ENCODE data around the gene STK10.
A peak's percentile ranks its signal among the peaks of the same experiment; 100 is the strongest.

Gene STK10

GRCh38 chr5:172104801-172105701 lies 83.0 kb downstream of the STK10 start:
- DNase-seq = no peak

DNA sequence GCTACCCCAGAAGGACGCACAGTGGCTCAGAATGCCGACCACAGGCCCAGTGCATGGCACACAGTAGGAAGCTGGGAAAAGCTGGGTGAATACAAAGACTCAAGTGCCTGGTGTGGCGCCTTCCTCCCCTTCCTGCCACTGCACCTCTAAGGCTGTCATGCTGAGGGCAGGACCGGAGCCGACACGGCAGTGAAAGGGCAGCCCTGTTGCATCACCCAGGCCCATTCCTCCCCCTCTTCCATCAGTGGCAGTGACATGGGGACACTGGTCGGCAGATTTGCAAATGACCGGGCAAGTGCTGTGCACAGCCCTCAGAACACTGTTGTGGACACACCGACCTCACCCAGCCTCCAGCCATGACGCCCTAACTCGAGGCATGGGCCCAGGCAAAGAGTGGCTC lies 84.0 kb downstream of the STK10 start:
- DNase-seq = no peak

DNA sequence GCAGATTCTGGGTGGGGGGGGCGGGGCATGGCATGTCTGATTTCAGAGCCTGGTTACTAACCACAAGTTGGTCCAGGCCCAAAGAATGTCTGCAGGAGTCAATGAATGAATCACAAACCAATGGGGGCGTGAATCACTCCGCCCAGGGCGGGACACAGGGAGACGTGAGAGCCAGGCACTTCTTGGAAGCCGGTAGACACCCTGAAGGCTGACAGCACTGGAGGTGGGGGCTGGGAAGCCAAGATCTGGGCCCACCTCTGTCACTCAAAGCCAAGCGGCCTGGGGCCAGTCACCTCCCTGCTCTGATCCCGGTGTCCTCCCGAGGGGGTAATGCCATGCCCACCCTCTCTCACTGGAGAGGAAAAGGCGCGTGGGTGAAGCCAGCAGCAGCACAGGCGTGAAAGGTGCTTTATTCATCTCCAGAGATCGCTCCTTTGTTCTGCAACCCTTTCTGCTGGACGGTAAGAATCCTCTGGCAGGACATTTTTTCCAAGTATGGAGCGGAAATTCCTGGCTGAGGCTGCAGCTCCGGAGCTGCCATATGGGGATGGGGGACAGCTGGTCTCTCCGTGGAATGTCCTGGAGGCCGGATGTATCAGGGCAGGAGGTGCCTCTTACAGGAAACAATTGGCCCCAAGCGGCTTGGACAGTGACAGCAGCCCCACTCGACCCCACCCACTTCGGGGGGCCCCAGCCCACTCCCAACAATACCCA lies 85.0 kb downstream of the STK10 start:
- DNase-seq = peak; percentile 28

DNA sequence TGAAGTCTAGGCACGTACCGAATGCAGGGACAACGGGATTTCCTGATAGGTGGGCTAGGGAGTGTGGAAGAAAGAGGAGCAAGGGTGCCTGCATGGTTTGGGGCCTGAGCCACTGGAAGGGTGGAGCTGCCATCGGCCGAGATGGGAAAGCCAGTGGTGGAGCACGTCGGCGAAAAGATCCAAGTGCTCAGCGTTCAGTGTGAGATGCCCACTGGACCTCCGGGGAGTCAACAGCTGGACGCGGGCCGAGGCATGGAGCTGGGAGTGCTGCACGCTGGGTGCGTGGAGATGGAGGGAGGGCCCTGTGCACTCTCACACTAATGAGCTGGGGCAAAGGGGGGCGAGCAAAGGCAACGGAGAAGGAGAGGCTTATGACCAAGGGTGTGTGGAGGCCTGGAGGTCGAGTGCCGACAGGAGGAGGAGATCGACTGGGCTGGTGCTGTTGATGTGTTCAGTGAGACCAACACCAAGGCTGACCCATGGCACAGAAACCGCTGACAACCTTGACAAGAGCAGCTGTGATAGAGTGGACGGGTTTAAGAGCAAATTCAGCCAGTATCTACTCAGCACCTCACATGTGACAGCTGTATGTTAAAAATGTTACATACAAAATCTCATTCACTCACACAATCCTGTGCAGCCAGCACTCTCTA lies 85.7 kb downstream of the STK10 start:
- no peak for DNase-seq

GRCh38 chr5:172101547-172102217 lies 86.3 kb downstream of the STK10 start:
- DNase-seq = no peak

- DNase-seq = no peak
Observed at GRCh38 chr5:172098883-172099282, 89.1 kb downstream of the STK10 start.

GRCh38 chr5:172098046-172098445 lies 90.0 kb downstream of the STK10 start:
- no peak for DNase-seq

- DNase-seq = no peak
Observed at GRCh38 chr5:172097356-172097755, 90.7 kb downstream of the STK10 start.

- no peak for DNase-seq
Observed at GRCh38 chr5:172096207-172096940, 91.7 kb downstream of the STK10 start.

DNA sequence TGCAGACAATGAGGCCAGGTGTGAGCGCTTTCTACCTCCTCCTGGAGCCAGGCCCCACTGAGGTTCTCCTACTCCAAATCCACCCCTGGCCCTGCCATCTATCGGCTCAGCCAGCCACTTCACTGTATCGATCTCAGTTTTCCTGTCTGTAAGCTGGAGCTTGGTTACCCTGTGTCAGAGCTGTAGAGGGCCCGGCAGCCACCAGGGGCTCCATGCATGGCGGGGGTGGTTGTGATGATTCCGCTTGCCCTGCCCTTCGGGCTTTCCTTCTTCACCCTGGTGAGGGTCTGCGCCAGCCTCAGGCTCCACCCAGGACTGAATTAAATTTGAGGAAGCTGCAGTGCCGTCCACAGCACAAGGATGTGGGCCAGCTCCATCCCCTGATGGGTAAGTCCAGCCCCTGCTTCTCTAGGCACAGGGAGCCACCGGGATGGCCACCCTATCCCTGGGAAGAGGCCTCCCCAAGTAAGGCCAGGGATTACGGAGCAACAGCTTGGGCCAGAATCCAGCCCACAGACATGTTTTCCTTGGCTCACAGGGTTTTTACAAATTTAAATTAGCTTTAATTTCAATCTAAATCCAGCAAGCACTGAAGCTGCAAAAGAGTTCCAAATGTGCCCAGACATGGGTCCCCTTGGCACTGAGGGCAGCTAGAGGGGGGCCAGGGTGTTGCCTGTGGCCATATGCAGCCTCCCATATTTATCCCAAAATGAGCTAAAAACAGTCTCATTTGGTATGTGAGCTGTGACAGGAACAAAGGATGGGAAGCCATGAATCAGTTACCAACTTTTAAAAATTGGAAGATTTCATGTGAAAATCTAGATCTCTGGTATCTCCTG lies 92.4 kb downstream of the STK10 start:
- DNase-seq = no peak

- no peak for DNase-seq
Observed at GRCh38 chr5:172093965-172094364, 94.1 kb downstream of the STK10 start.

- DNase-seq = no peak
Observed at GRCh38 chr5:172093559-172093958, 94.5 kb downstream of the STK10 start.

- DNase-seq = no peak
Observed at GRCh38 chr5:172091956-172092732, 95.9 kb downstream of the STK10 start.

DNA sequence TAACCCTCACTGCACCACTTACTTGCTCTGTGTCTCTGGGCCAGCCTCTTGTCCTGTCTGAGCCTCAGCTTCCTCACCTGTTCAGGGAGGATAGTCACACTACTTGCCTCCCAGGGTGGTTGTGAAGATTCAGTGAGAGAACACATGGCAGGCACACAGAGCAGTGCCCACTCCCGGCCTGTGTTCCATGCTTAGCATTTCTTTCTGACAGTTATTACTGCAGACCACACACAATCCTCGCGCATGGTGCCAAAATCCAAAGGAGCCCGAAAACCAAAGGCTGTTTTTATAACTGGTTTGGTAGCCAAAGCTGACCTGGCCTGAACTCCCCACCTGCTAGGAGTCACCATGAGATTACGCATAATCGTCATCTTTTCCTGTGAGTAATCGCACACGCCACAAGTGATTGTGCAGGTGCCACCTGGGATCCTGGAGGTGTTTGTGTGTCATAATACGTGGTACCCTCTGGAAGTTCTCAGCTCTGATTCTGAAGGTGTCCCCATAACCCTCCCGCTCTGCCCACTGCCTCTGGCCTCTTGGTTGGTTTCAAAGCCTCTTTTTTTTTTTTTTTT lies 97.0 kb downstream of the STK10 start:
- DNase-seq = no peak

GRCh38 chr5:172089298-172090117 lies 98.5 kb downstream of the STK10 start:
- DNase-seq = no peak

DNA sequence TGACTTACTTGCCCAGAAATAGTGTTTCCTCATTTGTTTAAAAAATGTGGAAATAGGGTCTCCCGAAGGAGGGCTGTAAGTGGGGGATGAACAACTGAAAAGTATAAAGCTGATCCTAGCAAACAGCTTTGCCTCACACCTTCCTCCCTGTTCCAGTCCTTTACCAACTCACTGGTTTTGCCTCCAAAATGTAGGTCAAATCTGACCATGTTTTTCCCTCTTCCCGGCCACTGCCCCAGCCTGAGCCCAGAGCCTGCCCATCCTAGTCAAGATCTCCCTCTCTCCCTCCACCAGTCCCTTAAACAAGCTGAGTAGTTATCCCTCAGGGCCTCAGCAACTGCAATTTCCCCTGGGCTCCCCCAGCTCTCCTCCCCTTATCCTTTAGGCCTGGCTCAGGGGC lies 99.2 kb downstream of the STK10 start:
- DNase-seq = no peak

- DNase-seq = no peak
Observed at GRCh38 chr5:172086194-172086975, 101.6 kb downstream of the STK10 start.

- DNase-seq = no peak
Observed at GRCh38 chr5:172085738-172086137, 102.3 kb downstream of the STK10 start.

Measured in stimulated activated CD4-positive, alpha-beta T cell treated with anti-CD3 and anti-CD28 coated beads, Interleukin-1b, Interleukin-23, amount 100 ng/mL, for 48 hours (primary cell).